BJ (cell line): ENCODE data around the gene ZNF770. TPM values are rescaled to one million over a fixed set of nuclear protein-coding genes. Genes with fewer than 3 reads are reported as not detected.

Source experiments
- CTCF ChIA-PET: fragments of 350-600 bp; formaldehyde crosslinking; extraction: SDS; loops from one replicate; lab custom pipeline; 2021; ENCODE audit warnings: antibody characterized with exemption, inconsistent platforms; lab: Yijun Ruan, JAX
- POLR2A ChIA-PET: fragments of 300-600 bp; sonication (Branson Sonifier 250); formaldehyde crosslinking; extraction: SDS; loops from one replicate; lab custom pipeline; 2021; ENCODE audit warnings: antibody characterized with exemption; lab: Charles Lee
- DNase-seq: peaks from one replicate; pipeline ENCODE4 v3.0.0-alpha.2; 2011; ENCODE audit warnings: low read depth
- H3K27me3 ChIP-seq: 2 replicates; pipeline ENCODE4 v1.6.0; 2011; ENCODE audit warnings: low read length; ENCODE audit not compliant: control insufficient read depth, insufficient read depth
- H3K36me3 ChIP-seq: 2 replicates; pipeline ENCODE4 v1.5.1; 2011; ENCODE audit warnings: low read length; ENCODE audit not compliant: control insufficient read depth, insufficient read depth
- H3K4me3 ChIP-seq: 2 replicates; pipeline ENCODE4 v1.5.1; 2011; ENCODE audit warnings: low read depth, mild to moderate bottlenecking, control low read depth, low read length
- polyA minus RNA-seq: library from RNA; depleted of rRNA, polyadenylated mRNA; stranded (reverse); fragments of >200 nt; gene quantifications from 2 replicates; pipeline ENCODE4 v1.2.3, GENCODE V29; 2011; rRNA and poly(A)+ RNA removed
- polyA plus RNA-seq: library from polyadenylated mRNA; depleted of rRNA; stranded (reverse); fragments of >200 nt; gene quantifications from 2 replicates; pipeline ENCODE4 v1.2.3, GENCODE V29; 2011; rRNA removed
- TF ChIP-seq, protein P1 (sequence below): IDR thresholded peaks from 2 replicates; pipeline ENCODE4 v1.5.1; 2011; ENCODE audit warnings: low read depth, mild to moderate bottlenecking, control low read depth, inconsistent platforms, low read length, moderate library complexity; ENCODE audit not compliant: insufficient read depth

ZNF770 gene, protein sequence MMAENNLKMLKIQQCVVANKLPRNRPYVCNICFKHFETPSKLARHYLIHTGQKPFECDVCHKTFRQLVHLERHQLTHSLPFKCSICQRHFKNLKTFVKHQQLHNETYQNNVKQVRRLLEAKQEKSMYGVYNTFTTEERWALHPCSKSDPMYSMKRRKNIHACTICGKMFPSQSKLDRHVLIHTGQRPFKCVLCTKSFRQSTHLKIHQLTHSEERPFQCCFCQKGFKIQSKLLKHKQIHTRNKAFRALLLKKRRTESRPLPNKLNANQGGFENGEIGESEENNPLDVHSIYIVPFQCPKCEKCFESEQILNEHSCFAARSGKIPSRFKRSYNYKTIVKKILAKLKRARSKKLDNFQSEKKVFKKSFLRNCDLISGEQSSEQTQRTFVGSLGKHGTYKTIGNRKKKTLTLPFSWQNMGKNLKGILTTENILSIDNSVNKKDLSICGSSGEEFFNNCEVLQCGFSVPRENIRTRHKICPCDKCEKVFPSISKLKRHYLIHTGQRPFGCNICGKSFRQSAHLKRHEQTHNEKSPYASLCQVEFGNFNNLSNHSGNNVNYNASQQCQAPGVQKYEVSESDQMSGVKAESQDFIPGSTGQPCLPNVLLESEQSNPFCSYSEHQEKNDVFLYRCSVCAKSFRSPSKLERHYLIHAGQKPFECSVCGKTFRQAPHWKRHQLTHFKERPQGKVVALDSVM
- polyA plus RNA-seq (8.6 and 16.0 TPM in 2 replicates), polyA minus RNA-seq (10.5 and 10.8 TPM in 2 replicates)

DNA sequence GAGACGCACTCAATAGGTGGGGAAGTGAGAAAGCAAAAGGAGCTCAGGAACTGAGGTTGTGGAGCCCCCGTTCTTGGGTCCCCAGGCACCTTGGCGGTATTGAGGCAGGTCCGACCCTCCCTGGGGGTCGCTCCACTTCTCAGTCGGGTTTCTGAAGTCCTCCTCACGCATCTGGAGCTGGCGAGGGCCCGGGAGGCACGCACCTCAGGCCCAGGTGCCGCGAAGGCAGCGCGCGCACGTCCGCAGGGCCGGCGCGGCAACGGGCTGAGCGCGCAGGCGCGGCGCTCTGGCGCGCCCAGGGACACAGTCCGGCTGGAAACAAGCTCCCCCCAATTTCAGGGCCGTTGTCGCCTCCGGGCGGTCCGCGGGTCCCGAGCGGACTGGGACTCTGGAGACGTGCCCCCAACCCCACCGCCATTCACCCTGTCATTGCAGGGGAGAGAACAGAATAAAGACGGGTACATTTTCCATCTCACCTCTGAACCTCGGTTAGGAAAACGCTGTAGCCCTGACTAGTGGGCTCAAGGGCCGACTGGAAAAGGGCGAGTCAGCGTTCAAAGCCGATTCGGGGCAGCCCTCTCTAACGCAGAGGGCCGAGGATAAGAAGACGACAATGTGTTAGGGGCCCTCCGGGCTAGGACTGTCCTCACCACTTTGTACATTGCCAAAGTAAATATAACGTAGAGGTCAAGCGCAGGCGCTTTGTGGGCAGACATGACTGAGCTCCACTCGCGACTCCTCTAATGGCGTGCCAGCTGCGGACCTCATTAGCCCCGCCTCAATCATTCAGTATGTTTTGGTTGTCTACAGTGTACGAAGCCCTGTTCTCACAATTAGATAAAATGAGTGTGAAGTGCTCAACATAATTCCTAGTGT lies at the start of gene ZNF770:
Gene ZNF770, minus strand, starts transcription at position 261 of the 876 bp plus-strand sequence. CDS start 4,853 bp downstream, outside the sequence.
- TF ChIP-seq, protein P1, sequence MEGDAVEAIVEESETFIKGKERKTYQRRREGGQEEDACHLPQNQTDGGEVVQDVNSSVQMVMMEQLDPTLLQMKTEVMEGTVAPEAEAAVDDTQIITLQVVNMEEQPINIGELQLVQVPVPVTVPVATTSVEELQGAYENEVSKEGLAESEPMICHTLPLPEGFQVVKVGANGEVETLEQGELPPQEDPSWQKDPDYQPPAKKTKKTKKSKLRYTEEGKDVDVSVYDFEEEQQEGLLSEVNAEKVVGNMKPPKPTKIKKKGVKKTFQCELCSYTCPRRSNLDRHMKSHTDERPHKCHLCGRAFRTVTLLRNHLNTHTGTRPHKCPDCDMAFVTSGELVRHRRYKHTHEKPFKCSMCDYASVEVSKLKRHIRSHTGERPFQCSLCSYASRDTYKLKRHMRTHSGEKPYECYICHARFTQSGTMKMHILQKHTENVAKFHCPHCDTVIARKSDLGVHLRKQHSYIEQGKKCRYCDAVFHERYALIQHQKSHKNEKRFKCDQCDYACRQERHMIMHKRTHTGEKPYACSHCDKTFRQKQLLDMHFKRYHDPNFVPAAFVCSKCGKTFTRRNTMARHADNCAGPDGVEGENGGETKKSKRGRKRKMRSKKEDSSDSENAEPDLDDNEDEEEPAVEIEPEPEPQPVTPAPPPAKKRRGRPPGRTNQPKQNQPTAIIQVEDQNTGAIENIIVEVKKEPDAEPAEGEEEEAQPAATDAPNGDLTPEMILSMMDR = no peak
- Histone ChIP-seq H3K36me3 (0 out of 2 replicates have a peak, but pooled peaks cover 2% of the 10 kb centered on the region), H3K27me3 (no peaks in the 10 kb centered on the region), H3K4me3 (peak within 1 kb of the TSS; percentile 65)
- ChIA-PET POLR2A (interaction anchor here (0.5 to 1.5 kb wide), 3 partner anchors 19 to 636 kb away, joined by 4 to 12 read pairs (median 5); partner anchors contain the start of gene AQR), CTCF (interaction anchor here (0.6 to 3.0 kb wide), 3 partner anchors 17 to 649 kb away, joined by 3 to 20 read pairs (median 3); partner anchors contain the start of gene AQR)
- DNase-seq = peak; percentile 15

DNA sequence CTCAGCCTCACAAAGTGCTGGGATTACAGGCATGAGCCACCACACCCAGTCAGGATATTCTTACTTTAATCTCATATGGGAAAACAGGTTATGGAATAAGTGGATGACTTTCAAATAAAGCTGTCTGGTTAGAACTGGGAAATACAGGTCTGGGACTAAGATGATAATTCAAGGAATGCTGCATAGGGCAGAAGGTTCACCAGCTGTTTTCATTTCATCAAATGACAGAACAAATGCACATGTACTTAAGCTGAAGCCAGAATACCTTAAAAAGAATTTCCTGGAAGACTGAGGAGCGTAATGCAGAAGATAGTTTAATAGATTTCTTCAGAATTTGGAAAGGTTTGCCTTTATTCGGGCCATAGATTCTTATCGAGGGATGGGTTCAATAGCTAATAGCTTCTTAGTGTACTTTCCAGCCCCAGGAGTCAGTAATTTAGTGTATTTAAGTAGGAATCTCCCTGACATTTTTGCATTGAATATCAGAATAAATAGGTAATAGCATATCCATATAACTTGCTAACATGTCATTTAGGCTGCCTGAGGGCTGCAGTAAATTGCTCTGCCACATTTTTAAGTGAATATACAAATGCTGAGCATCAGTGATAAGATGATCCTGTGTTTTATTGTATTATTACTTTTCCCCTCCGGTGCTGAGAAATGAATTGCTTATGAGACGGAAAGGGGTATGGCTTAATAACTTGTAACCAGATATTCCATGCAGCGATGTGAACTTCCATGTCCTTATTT lies 40.3 kb upstream of the ZNF770 start:
- Histone ChIP-seq H3K27me3 (no peaks in the 10 kb centered on the region; the same call in 1 of the 2 replicates), H3K36me3 (no peaks in the 10 kb centered on the region), H3K4me3 (no peak overlapping the region)
- ChIA-PET CTCF (interaction anchor here (0.9 kb wide), 1 partner anchor 12 kb away, joined by 3 read pairs; no protein-coding TSS in a partner anchor), POLR2A (no interaction called here)
- TF ChIP-seq, protein P1 = no peak
- no peak for DNase-seq

DNA sequence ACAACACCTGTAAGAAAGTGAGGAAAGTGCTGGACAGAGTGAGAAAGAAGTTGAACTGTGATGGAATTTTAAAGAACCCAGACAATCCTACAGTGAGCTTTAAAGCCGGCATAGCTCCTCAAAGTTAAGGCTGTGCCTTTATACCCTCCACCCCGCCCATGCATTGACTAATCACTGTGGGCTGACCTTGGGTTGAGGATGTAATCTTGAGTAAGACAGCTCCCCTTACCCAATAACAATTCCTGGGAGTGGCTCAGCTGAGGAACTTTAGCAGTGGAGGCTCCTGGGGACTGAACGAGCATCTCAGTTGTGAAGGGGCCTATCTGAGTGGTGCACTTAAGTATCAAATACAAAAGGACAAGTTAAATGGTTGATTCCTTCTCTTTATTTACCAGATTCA lies 35.7 kb upstream of the ZNF770 start:
- no peaks in the 10 kb centered on the region for H3K36me3 ChIP-seq
- POLR2A ChIA-PET = no interaction called here
- no peaks in the 10 kb centered on the region for H3K27me3 ChIP-seq
- no peak overlapping the region for H3K4me3 ChIP-seq
- DNase-seq = no peak
- CTCF ChIA-PET = no interaction called here
- TF ChIP-seq, protein P1 = no peak

DNA sequence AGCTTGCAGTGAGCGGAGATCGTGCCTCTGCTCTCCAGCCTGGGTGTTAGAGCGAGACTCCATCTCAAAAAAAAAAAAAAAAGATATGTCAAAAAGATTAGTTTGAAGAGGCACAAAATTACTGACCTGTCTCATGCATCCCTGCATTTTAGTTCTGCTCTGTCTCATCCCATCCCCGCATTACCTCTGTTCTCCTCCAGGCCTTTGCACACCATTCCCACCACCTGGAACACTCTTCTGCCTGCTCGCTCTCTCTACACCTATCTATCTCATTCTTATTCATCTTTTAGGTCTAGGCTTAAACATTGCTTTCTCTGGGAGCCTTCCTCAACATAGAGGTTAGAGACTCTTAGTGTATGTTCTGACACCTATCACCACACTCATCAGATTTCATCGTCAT lies 32.9 kb upstream of the ZNF770 start:
- H3K4me3 ChIP-seq = no peak overlapping the region
- no peaks in the 10 kb centered on the region for H3K36me3 ChIP-seq
- ChIA-PET POLR2A (no interaction called here), CTCF (no interaction called here)
- no peaks in the 10 kb centered on the region for H3K27me3 ChIP-seq
- no peak for DNase-seq
- TF ChIP-seq, protein P1 = no peak
